DOHH2 (cell line): ENCODE results near the gene OOSP1.

Experiments
- H3F3A ChIP-seq: fragments of 200-600 bp; sonication (generic), shearing (Covaris generic); 2 replicates; pipeline ENCODE4 v1.6.0; 2016; ENCODE audit warnings: antibody characterized with exemption, mild to moderate bottlenecking; ENCODE audit not compliant: control insufficient read depth, insufficient read depth
- H3K27ac ChIP-seq: fragments of 200-600 bp; sonication (generic); 2 replicates; pipeline ENCODE4 v1.5.1; 2014; ENCODE audit warnings: low read depth, mild to moderate bottlenecking, low read length, moderate library complexity
- H3K27me3 ChIP-seq: fragments of 200-600 bp; sonication (generic); 2 replicates; pipeline ENCODE4 v1.6.1; 2014; ENCODE audit warnings: mild to moderate bottlenecking, low read length, mixed read lengths; ENCODE audit not compliant: control insufficient read depth
- H3K36me3 ChIP-seq: fragments of 200-600 bp; sonication (generic); 2 replicates; pipeline ENCODE4 v1.6.1; 2014; ENCODE audit warnings: mild to moderate bottlenecking, low read length, moderate library complexity, mixed read lengths; ENCODE audit not compliant: control insufficient read depth
- H3K4me1 ChIP-seq: fragments of 200-600 bp; sonication (generic); 2 replicates; pipeline ENCODE4 v1.6.1; 2014; ENCODE audit warnings: mild to moderate bottlenecking, low read length, mixed read lengths; ENCODE audit not compliant: control insufficient read depth
- H3K4me2 ChIP-seq: fragments of 200-600 bp; sonication (generic); 2 replicates; pipeline ENCODE4 v1.6.0; 2014; ENCODE audit warnings: mild to moderate bottlenecking, low read length, moderate library complexity
- H3K4me3 ChIP-seq: fragments of 200-600 bp; sonication (generic); 2 replicates; pipeline ENCODE4 v1.5.1; 2014; ENCODE audit warnings: mild to moderate bottlenecking, low read length, mixed read lengths
- H3K79me2 ChIP-seq: fragments of 200-600 bp; sonication (generic); 2 replicates; pipeline ENCODE4 v1.6.1; 2014; ENCODE audit warnings: mild to moderate bottlenecking, low read length, mixed read lengths; ENCODE audit not compliant: control insufficient read depth
- H3K9me2 ChIP-seq: fragments of 200-600 bp; sonication (generic); replicated peaks from 2 replicates; pipeline ENCODE4 v1.6.1; 2014; ENCODE audit warnings: mild to moderate bottlenecking, low read length, mixed read lengths; ENCODE audit not compliant: control insufficient read depth
- H3K9me3 ChIP-seq: fragments of 200-600 bp; sonication (generic); 2 replicates; pipeline ENCODE4 v1.6.1; 2014; ENCODE audit warnings: antibody characterized with exemption, low read length, mixed read lengths; ENCODE audit not compliant: control insufficient read depth, insufficient read depth
- H4K20me1 ChIP-seq: fragments of 200-600 bp; sonication (generic); 2 replicates; pipeline ENCODE4 v1.6.0; 2014; ENCODE audit warnings: low read depth, mild to moderate bottlenecking, antibody characterized with exemption, low read length, moderate library complexity; ENCODE audit not compliant: control insufficient read depth, insufficient read depth
- EZH2phosphoT487 ChIP-seq: fragments of 200-600 bp; sonication (generic); IDR thresholded peaks from 2 replicates; pipeline ENCODE4 v1.6.1; 2017; ENCODE audit warnings: borderline replicate concordance, mild to moderate bottlenecking, antibody characterized with exemption, low read length, moderate library complexity, mixed read lengths
- TF ChIP-seq, protein P1 (sequence below): fragments of 200-600 bp; sonication (generic); IDR thresholded peaks from one replicate; pipeline ENCODE4 v1.5.1; 2014; ENCODE audit warnings: antibody characterized with exemption, mild to moderate bottlenecking, low read depth, low read length; ENCODE audit not compliant: poor library complexity, severe bottlenecking

The OOSP1 gene

DNA sequence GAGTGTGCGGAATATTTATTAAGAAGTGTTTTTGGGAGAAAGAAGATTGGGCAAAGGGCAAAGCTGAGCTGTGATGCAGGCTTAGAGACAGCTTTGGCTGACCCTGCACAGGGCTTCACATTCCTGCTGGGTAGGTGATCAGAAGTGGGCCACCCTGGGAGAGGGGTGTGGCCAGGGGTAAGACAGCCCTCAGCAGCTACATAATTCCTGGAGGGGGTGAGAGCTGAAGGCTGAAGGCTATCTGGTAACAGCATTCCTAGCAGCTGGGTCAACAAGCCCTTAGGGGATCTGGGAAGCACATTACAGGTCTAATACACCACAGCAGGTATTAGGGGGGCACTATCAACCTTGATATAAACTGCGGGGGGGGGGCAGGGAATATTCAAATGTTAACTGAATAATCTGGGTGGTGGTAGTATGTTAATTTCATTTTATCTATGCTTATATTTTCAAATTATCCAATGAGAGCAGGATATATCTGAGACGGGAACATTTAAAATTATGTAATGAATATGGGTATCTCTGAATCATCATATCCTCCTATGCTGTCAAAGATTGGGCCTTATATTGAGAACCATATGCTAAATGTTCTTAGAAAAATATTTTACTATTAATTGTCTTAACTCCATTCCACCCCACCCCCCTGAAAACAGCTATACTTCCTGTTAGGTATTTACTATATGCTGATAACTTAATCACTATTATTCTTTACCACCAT lies 5.9 kb downstream of the OOSP1 start:
- no peaks in the 10 kb centered on the region for H3K9me3 ChIP-seq
- H3K4me3 ChIP-seq, result no peak overlapping the region
- no peaks in the 10 kb centered on the region for H3K36me3 ChIP-seq
- H3K27ac ChIP-seq, result no peak overlapping the region
- H3K4me1 ChIP-seq, result no peaks in the 10 kb centered on the region
- H3K9me2 ChIP-seq, result no peaks in the 10 kb centered on the region
- H3F3A ChIP-seq, result no peaks in the 10 kb centered on the region
- no peaks in the 10 kb centered on the region for H4K20me1 ChIP-seq
- no peaks in the 10 kb centered on the region for H3K27me3 ChIP-seq
- no peak overlapping the region for H3K4me2 ChIP-seq
- no peaks in the 10 kb centered on the region for H3K79me2 ChIP-seq
- no peak for TF ChIP-seq EZH2phosphoT487
- TF ChIP-seq, protein P1, sequence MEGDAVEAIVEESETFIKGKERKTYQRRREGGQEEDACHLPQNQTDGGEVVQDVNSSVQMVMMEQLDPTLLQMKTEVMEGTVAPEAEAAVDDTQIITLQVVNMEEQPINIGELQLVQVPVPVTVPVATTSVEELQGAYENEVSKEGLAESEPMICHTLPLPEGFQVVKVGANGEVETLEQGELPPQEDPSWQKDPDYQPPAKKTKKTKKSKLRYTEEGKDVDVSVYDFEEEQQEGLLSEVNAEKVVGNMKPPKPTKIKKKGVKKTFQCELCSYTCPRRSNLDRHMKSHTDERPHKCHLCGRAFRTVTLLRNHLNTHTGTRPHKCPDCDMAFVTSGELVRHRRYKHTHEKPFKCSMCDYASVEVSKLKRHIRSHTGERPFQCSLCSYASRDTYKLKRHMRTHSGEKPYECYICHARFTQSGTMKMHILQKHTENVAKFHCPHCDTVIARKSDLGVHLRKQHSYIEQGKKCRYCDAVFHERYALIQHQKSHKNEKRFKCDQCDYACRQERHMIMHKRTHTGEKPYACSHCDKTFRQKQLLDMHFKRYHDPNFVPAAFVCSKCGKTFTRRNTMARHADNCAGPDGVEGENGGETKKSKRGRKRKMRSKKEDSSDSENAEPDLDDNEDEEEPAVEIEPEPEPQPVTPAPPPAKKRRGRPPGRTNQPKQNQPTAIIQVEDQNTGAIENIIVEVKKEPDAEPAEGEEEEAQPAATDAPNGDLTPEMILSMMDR, result no peak

DNA sequence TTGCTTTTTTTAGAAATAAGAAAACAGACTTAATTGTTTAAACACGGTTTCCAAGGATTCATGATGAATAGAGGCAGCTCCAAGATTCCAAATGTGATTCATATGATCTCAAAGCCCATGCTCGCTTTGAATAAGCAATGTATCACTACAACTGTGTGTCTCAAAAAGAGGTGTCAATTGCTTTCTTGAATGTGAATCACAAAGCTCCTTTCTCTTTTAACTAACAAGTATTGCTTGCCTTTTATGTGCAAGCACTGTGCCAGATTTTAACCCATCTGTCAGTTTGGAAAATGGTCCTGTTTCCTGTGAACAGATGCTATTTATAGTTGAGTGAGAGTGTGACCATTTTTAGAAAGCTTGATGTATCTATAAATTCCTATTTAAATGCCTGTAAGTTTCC lies 6.5 kb downstream of the OOSP1 start:
- Histone ChIP-seq H4K20me1 (no peaks in the 10 kb centered on the region), H3F3A (no peaks in the 10 kb centered on the region), H3K27me3 (no peaks in the 10 kb centered on the region), H3K36me3 (no peaks in the 10 kb centered on the region), H3K79me2 (no peaks in the 10 kb centered on the region), H3K9me2 (no peaks in the 10 kb centered on the region), H3K9me3 (no peaks in the 10 kb centered on the region), H3K4me1 (no peaks in the 10 kb centered on the region), H3K27ac (no peak overlapping the region), H3K4me2 (no peak overlapping the region), H3K4me3 (no peak overlapping the region)
- TF ChIP-seq, protein P1, result no peak
- TF ChIP-seq EZH2phosphoT487, result no peak

DNA sequence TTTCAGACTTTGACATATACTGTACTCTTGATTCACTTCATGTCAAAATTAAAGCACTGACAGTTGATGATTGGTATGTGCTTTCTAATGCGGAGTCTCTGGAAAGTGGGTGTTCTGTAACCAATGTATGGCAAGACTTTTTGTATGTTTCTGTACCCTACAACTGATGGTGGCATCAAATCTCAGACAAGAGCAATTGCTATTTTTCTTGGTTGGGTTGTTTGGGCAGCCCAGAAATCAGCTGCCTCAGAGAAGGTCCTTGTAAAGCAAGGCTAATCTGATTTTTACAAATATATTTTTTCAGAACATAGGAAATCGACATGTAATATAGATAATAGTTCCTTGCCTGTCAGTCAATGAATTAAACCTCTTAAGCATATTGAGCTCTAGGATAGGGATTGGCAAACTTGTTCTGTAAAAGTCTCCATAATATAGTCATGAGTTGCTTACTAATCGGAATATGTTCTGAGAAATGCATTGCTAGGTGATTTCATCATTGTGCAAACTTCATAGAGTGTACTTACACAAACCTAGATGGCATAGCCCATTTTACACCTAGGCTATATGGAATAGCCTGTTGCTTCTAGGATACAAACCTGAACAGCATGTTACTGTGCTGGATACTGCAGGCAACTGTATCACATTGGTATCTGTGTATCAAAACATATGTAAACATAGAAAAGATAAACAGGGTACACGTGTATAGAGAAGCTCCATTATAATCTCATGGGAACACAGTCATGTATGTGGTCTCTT lies 15.4 kb downstream of the OOSP1 start:
- Histone ChIP-seq H3K9me3 (no peaks in the 10 kb centered on the region), H3K9me2 (no peaks in the 10 kb centered on the region), H4K20me1 (no peaks in the 10 kb centered on the region), H3K4me1 (no peaks in the 10 kb centered on the region), H3F3A (no peaks in the 10 kb centered on the region), H3K4me2 (no peak overlapping the region), H3K79me2 (no peaks in the 10 kb centered on the region), H3K27me3 (no peaks in the 10 kb centered on the region), H3K27ac (no peak overlapping the region), H3K36me3 (no peaks in the 10 kb centered on the region), H3K4me3 (no peak overlapping the region)
- no peak for TF ChIP-seq EZH2phosphoT487
- TF ChIP-seq, protein P1, result no peak
